Kidney capillary endothelial cell (primary cell): ENCODE results near the gene DCST1.
"Not testable (repeated sequence)": the region's sequence is repeated elsewhere in the genome, so short reads cannot be mapped to it uniquely, and the experiment has no call there.

ENCODE experiments used
- DNase-seq: peaks from one replicate; pipeline ENCODE4 v3.0.0-alpha.2; 2018; ENCODE audit warnings: low spot score

DCST1 gene, protein sequence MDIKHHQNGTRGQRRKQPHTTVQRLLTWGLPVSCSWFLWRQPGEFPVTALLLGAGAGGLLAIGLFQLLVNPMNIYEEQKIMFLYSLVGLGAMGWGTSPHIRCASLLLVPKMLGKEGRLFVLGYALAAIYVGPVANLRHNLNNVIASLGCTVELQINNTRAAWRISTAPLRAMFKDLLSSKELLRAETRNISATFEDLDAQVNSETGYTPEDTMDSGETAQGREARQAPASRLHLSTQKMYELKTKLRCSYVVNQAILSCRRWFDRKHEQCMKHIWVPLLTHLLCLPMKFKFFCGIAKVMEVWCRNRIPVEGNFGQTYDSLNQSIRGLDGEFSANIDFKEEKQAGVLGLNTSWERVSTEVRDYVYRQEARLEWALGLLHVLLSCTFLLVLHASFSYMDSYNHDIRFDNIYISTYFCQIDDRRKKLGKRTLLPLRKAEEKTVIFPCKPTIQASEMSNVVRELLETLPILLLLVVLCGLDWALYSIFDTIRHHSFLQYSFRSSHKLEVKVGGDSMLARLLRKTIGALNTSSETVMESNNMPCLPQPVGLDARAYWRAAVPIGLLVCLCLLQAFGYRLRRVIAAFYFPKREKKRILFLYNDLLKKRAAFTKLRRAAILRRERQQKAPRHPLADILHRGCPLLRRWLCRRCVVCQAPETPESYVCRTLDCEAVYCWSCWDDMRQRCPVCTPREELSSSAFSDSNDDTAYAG

DNA sequence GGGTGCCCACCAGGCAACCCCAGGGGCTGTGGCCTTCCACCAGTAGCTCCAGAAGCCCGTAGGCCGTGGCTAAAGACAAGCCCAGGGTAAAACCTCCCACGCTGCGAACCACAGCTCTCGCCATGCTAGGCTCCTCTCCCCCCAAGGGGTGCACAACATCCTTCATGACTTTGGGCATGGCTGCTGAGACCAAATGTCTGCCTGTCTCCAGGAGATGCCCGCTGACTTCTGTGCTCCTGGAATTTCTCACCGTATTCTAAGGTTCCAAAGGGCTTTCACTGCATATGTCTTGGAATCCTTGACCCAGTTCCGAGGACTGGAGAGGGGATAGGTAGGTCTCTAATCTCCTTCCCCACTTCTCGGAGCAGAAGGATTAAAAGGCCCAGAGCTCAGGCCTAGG is at the start of gene DCST1, which contains the start of gene DCST2:
Gene DCST1 (plus strand): TSS at position 301 of the 400 bp plus-strand sequence. CDS start 213 bp downstream, outside the sequence.
Gene DCST2 (minus strand): TSS at position 258 of the 400 bp plus-strand sequence. CDS start 80 bp downstream, at position 178.
- no peak for DNase-seq

DNA sequence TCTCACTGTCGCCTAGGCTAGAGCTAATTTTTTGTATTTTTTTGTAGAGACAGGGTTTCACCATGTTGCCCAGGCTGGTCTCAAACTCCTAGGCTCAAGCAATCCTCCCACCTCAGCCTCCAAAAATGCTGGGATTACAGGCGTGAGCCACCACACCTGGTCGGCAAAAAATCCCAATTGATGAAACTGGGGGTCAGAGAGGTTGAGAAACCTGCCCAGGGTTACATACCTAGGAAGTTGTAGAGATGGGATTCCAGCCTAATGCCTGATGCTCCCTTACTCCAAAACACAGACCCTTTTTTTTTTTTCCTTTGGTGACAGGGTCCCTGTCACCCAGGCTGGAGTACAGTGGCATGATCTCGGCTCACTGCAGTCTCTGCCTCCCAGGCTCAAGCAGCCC is 46.9 kb upstream of the DCST1 start:
- DNase-seq: not testable (repeated sequence)

DNA sequence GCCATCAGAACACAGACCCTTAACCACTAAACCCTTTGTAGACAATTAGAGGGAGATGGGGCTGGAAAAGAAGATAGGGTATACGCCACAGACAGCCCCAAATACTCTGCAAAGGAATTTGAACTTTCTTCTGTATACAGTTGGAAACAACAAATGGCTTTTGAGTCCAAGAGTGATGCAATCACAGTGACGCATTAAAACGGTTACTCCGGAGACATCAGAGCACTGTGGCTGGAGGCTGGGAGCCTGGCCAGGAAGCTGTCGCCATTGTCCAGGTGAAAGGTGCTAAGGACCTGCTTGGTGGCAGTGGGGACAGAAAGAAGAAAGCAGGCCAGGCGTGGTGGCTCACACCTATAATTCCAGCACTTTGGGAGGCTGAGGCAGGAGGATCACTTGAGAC is 46.3 kb upstream of the DCST1 start:
- no peak for DNase-seq

DNA sequence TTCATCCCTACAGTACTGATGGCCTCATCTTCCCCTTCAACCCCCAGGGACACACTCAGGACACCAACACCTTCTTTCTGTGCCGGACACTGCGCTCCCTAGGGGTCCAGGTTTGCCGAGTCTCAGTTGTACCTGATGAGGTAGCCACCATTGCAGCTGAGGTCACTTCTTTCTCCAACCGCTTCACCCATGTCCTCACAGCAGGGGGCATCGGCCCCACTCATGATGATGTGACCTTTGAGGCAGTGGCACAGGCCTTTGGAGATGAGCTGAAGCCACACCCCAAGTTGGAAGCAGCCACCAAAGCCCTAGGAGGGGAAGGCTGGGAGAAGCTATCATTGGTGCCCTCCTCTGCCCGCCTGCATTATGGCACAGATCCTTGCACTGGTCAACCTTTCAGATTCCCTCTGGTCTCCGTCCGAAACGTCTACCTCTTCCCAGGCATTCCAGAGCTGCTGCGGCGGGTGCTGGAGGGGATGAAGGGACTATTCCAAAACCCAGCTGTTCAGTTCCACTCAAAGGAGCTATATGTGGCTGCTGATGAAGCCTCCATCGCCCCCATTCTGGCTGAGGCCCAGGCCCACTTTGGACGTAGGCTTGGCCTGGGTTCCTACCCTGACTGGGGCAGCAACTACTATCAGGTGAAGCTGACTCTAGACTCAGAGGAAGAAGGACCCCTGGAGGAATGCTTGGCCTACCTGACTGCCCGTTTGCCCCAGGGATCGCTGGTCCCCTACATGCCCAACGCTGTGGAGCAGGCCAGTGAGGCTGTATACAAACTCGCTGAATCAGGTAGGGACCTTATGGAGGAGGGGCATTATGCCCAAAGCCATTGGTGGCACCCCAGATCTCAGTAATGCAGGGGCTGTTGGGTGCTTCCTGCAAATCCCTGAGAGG is 45.3 kb upstream of the DCST1 start:
- DNase-seq: no peak

DNA sequence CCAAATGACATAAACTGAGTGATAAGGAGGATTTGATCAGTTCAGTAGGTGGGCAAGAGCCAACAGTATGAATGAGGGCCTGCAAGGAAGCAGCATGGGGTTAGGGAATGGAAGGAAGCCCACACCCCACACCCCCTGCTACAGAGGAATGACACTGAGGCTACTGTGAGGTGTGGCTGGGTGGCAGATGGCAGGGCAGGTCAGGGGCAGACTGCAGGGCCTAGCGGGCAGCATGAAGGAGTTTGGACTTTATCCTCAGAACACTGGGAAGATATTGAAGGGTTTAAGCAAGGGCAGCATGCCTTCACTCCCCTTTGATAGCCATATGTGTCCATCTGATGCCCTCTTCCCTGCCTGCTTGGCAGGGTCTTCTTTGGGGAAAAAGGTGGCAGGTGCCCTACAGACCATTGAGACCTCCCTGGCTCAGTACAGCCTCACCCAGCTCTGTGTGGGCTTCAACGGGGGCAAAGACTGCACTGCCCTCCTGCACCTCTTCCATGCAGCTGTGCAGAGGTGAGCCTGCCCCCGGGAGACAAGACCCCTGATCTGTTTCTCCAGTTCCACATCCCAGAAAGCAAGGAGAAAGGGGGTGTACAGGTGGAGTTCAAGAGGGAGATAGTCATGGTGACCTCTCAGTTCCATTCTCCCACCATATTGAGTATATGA is 44.3 kb upstream of the DCST1 start:
- no peak for DNase-seq

DNA sequence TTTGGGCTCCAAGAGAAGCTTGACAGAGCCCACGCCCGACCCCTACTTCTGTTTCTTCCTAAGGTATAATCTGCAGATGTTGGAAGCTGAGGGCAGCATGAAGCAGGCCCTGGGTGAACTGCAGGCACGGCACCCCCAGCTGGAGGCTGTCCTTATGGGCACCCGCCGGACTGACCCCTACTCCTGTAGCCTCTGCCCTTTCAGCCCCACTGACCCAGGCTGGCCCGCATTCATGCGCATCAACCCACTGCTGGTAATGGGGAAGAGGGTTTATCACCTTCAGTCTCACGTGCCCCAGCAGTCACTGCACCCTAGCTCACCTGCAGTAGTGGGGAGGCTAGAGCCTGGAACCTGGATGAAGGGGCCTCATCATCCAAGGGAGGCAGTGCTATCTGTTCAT is 43.3 kb upstream of the DCST1 start:
- no peak for DNase-seq

DNA sequence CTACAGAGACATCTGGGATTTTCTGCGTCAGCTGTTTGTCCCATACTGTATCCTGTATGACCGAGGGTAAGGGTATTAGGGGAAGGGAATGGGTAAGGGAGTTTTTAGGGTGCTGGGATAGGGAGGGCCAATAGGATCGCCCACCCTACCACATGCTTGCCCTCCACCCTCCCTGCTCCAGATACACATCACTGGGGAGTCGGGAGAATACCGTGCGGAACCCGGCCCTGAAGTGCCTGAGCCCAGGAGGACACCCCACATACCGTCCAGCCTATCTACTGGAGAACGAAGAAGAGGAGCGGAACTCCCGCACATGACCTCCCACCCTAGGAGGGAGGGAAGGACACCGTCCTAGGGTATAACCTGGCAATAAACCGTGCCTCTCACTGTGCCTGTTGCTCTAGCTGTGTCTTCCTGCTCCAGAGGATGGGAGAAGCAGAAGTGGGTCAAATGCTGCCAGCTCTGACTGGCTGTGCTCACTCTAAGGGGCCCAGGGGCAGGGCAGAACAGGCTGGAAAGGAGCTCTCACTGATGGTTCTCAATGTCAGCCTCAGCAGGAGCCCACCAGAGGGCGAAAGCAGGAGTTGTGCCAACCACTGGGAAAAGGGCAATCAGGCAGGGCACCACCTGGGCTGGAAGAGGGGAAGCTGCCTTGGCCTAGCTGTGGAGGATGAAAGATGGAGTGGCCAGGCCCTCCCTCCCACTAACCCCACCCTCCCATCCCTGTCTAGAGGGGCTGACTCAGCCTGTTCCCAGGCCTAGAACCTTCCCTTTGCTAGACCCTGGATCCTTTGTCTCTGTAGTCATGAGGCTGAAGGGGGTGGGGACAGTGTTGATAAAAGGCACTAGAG is 40.7 kb upstream of the DCST1 start:
- DNase-seq: no peak

DNA sequence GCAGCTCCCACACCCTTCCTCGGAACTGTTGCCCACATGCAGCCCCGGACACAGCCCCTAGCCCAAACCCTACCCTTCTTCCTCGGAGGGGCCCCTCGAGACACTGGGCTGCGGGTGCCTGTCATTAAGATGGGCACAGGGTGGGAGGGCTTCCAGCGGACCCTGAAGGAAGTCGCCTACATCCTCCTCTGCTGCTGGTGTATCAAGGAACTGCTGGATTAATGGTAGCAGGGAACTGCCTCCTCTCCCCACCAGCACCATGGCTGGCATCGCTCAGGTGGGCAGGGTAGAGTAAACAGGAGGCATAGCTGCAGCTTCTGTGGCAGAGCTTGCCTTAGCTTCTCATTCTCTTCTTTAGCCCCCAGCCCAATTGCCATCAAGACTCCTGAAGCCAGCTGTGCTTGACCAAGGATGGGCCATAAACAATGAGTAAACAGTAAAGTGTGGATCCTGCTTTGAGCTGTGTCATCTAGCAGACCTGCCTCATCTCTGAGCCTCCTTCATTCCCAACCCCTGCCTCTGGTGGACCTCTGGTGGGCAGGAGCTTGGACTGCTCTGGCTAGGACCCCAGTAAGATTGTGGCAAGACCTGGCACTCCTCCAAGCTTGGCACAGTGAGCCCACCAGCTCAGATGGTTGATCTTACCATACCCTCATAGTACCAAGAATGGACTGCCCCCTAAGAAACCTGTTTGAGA is 39.9 kb upstream of the DCST1 start, which contains the start of gene LENEP:
Gene LENEP (plus strand): TSS at position 15 of the 697 bp plus-strand sequence. CDS start 22 bp downstream, at position 37.
- DNase-seq: no peak

DNA sequence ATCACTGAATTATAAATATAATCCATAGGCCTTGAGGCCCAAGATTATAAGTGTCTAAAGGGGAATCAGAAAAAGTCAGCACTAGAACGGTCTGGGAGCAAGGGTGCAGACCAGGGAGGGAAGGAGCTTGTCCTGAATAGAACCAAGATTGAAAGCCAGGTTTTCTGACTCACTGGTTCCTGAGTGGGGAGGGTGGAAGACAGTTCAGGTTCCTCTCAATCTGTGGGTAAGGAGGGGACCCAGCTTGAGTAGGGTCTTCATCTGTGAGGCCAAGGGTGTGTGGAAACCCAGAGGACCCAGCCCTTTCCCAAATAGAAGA is 39.4 kb upstream of the DCST1 start:
- no peak for DNase-seq

DNA sequence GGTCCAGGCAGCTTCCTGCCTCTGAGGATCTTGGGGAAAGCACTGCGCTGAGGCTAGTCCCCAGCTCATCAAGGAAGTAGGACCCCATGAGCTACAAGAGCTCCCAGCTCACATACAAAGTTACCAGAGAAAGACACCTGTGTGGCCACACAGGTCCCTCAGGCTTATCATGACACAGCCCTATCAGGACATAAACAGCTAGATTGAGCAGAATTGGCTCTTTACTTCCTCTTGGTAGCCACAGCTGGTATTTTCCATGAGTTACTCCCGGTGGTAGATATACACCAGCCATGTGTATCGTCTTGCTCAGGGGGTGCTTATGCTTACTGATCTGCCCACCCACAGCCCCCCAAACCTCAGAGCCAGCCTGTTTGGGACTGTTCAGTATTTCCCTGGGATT is 39.0 kb upstream of the DCST1 start:
- DNase-seq: no peak

DNA sequence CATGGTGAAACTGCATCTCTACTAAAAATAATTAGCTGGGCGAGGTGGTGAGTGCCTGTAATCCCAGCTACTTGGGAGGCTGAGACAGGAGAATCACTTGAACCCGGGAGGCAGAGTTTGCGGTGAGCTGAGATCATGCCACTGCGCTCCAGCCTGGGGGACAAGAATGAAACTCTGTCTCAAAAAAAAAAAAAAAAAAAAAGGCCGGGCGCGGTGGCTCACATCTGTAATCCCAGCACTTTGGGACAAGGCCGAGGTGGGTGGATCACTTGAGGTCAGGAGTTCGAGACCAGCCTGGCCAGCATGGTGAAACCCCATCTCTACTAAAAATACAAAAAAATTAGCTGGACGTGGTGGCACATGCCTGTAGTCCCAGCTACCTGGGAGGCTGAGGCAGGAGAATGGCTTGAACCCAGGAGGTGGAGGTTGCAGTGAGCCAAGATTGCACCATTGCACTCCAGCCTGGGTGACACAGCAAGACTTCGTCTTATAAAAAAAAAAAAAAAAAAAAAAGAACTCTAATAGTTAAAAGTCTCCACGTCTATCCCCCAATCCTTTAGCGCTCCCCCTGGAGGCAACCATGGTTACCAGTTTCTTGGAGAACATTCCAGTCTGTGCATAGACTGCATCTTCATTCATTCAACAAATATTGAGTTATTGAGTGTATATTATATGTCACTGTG is 38.2 kb upstream of the DCST1 start:
- not testable (repeated sequence) for DNase-seq

DNA sequence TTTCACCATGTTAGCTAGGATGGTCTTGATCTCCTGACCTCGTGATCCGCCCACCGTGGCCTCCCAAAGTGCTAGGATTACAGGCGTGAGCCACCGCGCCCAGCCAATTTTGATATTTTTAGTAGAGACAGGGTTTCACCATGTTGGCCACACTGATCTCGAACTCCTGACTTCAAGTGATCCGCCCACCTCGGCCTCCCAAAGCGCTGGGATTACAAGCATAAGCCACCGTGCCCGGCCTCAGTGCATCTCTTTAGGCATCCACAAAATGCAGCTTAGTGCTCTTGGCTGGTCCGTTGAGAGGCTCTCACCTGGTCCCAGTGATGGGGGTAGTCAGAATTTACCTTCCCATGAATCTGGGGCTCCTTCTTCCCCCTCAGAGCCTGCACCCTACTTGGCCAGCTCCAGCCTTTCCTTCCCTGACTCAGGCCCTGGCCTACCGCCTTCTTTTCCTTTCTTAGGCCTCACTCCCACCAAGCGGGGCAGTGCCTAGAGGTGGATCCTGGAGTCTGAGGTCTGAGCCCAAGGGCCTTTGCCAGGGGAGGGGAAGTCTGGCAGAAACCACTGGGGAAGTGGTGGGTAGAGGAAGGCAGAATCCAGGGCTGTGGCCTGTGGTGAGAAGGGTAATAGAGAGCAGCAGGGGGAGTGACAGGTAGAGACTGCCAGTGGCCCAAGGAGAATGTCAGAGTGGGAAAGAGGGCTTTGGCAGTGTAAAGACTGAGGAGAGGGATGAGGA is 36.5 kb upstream of the DCST1 start:
- DNase-seq: no peak

DNA sequence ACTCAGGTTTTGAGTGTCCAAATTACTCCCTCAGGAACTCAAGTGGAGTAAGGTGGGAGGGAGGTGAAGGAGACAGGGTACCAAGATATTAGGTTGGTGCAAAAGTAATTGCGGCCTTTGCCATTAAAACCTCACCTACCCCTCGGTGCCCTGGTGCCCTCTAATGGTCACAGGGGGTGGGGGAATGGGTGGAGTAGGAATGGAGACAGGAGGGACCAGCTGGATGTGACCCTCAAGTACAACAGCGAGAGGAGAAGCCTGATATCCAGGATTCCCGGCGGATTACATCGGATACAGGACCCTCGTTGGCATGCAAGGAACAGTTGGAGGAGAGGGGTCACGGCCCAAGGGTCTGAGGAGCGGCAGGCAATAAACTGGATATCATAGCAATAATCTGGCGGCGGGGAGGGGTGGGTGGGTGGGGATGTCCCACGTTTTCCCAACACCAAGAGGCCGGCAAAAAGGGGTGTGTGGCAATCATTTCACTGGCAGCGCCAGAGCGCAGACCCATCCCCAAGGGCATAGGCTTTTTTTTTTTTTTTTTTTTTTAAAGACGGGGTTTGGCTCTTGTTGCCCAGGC is 35.3 kb upstream of the DCST1 start:
- no peak for DNase-seq

DNA sequence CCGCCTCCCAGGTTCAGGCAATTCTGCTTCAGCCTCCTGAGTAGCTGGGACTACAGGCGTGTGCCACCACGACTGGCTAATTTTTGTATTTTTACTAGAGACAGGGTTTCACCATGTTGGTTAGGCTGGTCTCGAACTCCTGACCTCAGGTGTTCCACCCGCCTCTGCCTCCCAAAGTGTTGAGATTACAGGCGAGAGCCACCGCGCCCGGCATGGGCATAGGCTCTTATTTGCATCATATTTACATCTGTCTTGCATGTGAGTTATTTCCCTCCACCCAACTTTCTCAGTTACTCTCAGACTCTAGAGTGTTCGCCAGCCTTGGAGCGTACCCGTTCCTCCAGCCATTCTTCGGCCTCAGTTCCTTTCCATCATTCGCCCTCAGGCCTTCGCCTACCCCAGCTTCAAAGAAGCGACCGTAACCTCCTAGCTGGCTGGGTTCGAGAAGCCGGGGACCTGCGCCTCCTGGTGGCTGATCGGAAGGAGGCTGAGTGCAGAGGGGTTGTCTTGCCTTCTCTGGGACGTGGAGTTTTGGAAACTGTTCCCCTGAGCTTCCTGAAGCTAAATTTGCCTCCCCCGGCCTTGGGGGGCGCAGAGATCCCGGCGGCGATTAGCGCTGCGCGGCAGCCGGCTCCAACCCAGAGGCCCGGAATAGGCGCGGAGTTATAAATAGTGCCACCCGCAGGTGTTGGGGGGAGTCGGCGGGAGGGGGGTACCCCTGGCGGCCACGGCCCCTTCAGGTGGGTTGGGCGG is 34.6 kb upstream of the DCST1 start:
- no peak for DNase-seq

DNA sequence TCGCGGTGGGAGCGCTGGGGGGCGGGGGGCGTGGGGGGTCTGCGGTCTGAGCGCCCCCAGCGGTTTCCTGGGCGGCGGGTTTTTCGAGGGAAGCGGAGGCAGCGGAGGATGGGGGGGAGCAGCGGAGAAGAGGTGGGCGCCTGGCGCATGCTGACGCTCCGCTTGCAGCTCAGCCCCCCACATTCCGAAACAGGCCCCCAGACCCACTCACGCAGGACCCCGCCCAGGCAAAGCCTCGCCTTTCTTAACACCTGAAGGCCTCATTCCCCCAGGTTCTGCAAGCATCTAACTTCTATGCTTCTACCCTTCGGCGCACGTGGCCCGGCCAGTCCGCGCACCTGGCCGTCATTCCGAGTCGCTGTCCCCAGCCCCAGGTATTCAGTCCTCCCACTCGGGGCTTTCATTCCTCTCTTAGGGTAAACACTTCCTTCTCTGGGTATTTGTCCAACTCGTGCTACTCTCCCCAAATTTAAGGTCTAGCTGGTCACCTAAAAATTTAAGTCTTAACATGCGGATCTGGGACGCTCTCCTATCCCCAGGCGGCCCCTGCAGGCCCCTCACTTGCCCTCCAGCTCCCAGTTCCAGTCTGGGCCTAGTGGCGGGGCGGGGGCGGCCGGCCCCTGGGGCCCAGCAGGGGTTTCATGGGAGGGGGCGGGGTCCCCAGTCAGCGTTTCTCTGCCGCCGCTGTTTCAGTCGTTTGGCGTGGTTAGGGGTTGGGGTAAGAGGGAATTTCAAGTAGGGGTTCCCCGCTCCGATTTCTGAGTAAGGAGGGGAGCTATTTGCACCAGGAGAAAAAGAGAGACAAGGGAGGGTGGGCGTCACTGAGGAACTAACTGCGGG is 33.8 kb upstream of the DCST1 start:
- no peak for DNase-seq

DNA sequence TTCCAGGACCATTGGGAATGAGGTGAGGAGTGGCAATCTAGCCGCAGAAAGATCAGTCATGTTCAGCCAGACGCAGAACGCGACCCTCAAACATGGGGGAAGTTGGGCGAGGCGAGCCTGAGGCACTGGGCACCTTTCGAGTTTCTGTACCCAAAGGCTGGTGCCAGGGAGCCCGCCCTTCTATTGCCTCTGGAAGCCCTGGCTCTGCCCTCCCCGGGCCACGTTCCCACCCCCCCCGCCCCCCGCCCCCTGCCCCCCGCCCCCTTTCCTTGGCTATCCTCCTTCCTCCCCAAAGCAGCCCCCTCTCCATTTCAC is 33.3 kb upstream of the DCST1 start:
- DNase-seq: no peak
